Stimulated activated CD8-positive, alpha-beta memory T cell treated with anti-CD3 and anti-CD28 coated beads, Interleukin-4, amount 100 ng/mL, for 48 hours (primary cell): ENCODE measurements around the gene ARHGAP10.

Experiments used
- DNase-seq: peaks from one replicate; pipeline ENCODE4 v3.0.0-alpha.2; 2020

The ARHGAP10 gene

GRCh38 chr4:147923854-147924253 lies 192.0 kb downstream of the ARHGAP10 start:
- no peak for DNase-seq

- DNase-seq = no peak
These were observed 192.9 kb downstream of the ARHGAP10 start for GRCh38 chr4:147924604-147925412.

- DNase-seq = no peak
These were observed 195.7 kb downstream of the ARHGAP10 start for GRCh38 chr4:147927377-147928137.

- DNase-seq = no peak
These were observed 196.5 kb downstream of the ARHGAP10 start for GRCh38 chr4:147928400-147928799.

- DNase-seq = no peak
These were observed 197.9 kb downstream of the ARHGAP10 start for GRCh38 chr4:147929746-147930145.

GRCh38 chr4:147933316-147933715 lies 201.4 kb downstream of the ARHGAP10 start:
- no peak for DNase-seq

- no peak for DNase-seq
These were observed 201.9 kb downstream of the ARHGAP10 start for GRCh38 chr4:147933779-147934178.

- no peak for DNase-seq
These were observed 206.6 kb downstream of the ARHGAP10 start for GRCh38 chr4:147938496-147938895.

- DNase-seq = no peak
These were observed 208.3 kb downstream of the ARHGAP10 start for GRCh38 chr4:147940171-147940570.

- DNase-seq = no peak
These were observed 209.5 kb downstream of the ARHGAP10 start for GRCh38 chr4:147941373-147941772.

GRCh38 chr4:147942729-147943128 lies 210.8 kb downstream of the ARHGAP10 start:
- no peak for DNase-seq

- DNase-seq = no peak
These were observed 211.3 kb downstream of the ARHGAP10 start for GRCh38 chr4:147943159-147943638.

- DNase-seq = no peak
These were observed 212.4 kb downstream of the ARHGAP10 start for GRCh38 chr4:147944249-147944648.

- DNase-seq = no peak
These were observed 212.9 kb downstream of the ARHGAP10 start for GRCh38 chr4:147944670-147945260.

GRCh38 chr4:147948336-147948735 lies 216.4 kb downstream of the ARHGAP10 start:
- no peak for DNase-seq

GRCh38 chr4:147950261-147950660 lies 218.4 kb downstream of the ARHGAP10 start:
- DNase-seq = no peak

- no peak for DNase-seq
These were observed 219.0 kb downstream of the ARHGAP10 start for GRCh38 chr4:147950841-147951240.

GRCh38 chr4:147954850-147955249 lies 223.0 kb downstream of the ARHGAP10 start:
- DNase-seq = no peak

GRCh38 chr4:147955827-147956558 lies 224.1 kb downstream of the ARHGAP10 start:
- no peak for DNase-seq

- DNase-seq = no peak
These were observed 225.6 kb downstream of the ARHGAP10 start for GRCh38 chr4:147957446-147957845.

GRCh38 chr4:147958057-147958456 lies 226.2 kb downstream of the ARHGAP10 start:
- DNase-seq = no peak

- no peak for DNase-seq
These were observed 226.7 kb downstream of the ARHGAP10 start for GRCh38 chr4:147958489-147959065.

- no peak for DNase-seq
These were observed 229.1 kb downstream of the ARHGAP10 start for GRCh38 chr4:147960971-147961370.
